Muscle of leg (tissue), 11 donors: ENCODE measurements around the gene NUDCD2. TPM values are rescaled to one million over a fixed set of nuclear protein-coding genes. Genes with fewer than 3 reads are reported as not detected.
"Not testable (repeated sequence)": the region's sequence is repeated elsewhere in the genome, so short reads cannot be mapped to it uniquely, and the experiment has no call there.

ENCODE experiments used
- DNase-seq: peaks from one replicate; pipeline ENCODE4 v3.0.0; 2013
- H3K27ac ChIP-seq: one replicate; pipeline ENCODE4 v1.5.1; 2013; ENCODE audit warnings: mild to moderate bottlenecking, low read length, control low read depth
- H3K27me3 ChIP-seq: one replicate; pipeline ENCODE4 v1.6.1; 2013; ENCODE audit warnings: low read length; ENCODE audit not compliant: control insufficient read depth, insufficient read depth
- H3K36me3 ChIP-seq: one replicate; pipeline ENCODE4 v1.6.1; 2013; ENCODE audit warnings: low read length; ENCODE audit not compliant: control insufficient read depth, insufficient read depth
- H3K4me1 ChIP-seq: one replicate; pipeline ENCODE4 v1.6.1; 2013; ENCODE audit warnings: low read length; ENCODE audit not compliant: control insufficient read depth, insufficient read depth
- H3K4me3 ChIP-seq: one replicate; pipeline ENCODE4 v1.5.1; 2013; ENCODE audit warnings: low read length, control low read depth
- H3K9me3 ChIP-seq: replicated peaks from 2 replicates; pipeline ENCODE4 v1.6.1; 2013; ENCODE audit warnings: low read depth, low read length; ENCODE audit not compliant: control insufficient read depth
- WGBS: methylation state at CpG from one replicate; pipeline ENCODE4 v1.1.5; 2013; ENCODE audit warnings: missing lambda C conversion rate; ENCODE audit not compliant: insufficient coverage; 5-methylcytosine and 5-hydroxymethylcytosine counted together
- polyA plus RNA-seq, 8 donors: library from polyadenylated mRNA; unstranded; fragments of 120-200 nt; gene quantifications; one replicate each; pipeline versions ENCODE4 v1.2.1 to v1.2.3, GENCODE V29; 2013; ENCODE audit warnings: inconsistent platforms in 1 of 8, low replicate concordance in 1 of 8; ENCODE audit not compliant: insufficient read length in 8 of 8, insufficient read depth in 1 of 8
- total RNA-seq: library from RNA; stranded (reverse); fragments of 120-200 nt; gene quantifications from one replicate; pipeline ENCODE4 v1.2.4, GENCODE V29; 2013

NUDCD2 gene
- total and polyA plus RNA-seq, 9 donors: 24.3 to 45.0 (median 42.1) TPM

DNA sequence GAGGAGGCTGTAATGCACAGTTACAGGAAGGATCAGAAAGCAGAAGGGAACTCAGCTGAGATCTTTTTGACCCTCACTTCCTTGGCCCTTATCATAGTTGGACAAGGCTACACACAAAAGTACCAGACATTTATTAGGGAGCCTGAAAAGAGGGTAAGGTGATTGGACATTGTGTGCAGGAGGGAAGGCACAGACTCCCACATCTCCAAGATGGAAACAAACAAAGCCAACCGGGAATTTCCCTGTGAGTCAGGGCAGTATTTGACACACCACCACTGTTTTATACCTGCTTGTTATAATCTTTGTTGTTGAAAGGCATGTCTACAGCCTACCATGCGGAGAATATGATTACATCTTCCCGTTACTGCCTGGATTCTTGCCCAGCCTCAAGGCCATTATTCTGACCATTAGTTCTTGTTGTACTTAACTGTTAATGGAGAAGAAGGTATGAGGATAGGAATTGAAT is 25.5 kb downstream of the NUDCD2 start:
- Histone ChIP-seq H3K9me3 (no peaks in the 10 kb centered on the region), H3K27ac (no peak overlapping the region), H3K4me3 (no peak overlapping the region), H3K4me1 (peaks cover 4% of the 10 kb centered on the region), H3K27me3 (no peaks in the 10 kb centered on the region), H3K36me3 (peaks cover 2% of the 10 kb centered on the region)
- WGBS: no CpG with 5 or more reads among the region's 3 CpGs
- DNase-seq: no peak

DNA sequence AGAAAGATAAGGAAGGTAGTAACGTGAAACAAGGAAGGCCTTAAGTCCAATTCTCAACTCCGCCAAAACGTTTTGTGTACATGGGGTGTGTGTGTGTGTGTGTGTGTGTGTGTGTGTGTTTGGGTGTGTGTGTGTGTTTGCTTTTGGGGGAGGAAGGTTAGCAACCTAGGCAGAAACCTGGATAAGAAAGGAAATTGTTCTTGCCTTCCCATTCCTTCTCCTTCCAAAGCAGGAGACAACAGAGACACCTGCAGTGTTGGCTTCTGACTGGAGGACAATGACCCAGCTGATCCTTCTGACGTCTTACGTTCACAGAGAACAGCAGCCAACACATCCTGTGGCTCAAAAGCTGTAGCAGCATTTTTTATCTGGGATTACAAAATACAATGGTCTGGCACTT is 26.6 kb downstream of the NUDCD2 start:
- H3K9me3 ChIP-seq: no peaks in the 10 kb centered on the region
- WGBS: 46% methylated on average over 3 of the region's 5 CpGs
- H3K36me3 ChIP-seq: no peaks in the 10 kb centered on the region
- no peaks in the 10 kb centered on the region for H3K27me3 ChIP-seq
- DNase-seq: no peak
- no peaks in the 10 kb centered on the region for H3K4me1 ChIP-seq
- H3K27ac ChIP-seq: no peak overlapping the region
- no peak overlapping the region for H3K4me3 ChIP-seq

DNA sequence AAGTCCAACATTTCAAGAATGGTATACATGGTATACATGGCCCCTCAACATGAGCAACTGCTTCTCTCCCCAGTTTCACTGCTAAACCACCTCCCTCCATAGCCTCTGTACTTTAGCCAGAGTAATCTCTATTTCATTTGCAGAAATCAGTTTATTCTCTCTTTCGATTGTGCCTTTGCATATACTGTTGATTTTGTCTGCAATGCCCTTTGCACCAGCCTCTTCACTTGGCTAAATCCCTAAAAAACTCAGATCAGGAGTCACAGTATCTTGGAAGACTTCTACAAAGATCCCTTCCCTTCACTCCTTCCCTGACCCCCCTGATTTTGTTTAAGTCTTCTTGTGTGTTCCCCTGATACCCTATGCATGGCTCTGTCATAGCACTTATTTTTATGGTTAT is 27.4 kb downstream of the NUDCD2 start:
- no peak overlapping the region for H3K4me3 ChIP-seq
- no peak for DNase-seq
- H3K27ac ChIP-seq: no peak overlapping the region

DNA sequence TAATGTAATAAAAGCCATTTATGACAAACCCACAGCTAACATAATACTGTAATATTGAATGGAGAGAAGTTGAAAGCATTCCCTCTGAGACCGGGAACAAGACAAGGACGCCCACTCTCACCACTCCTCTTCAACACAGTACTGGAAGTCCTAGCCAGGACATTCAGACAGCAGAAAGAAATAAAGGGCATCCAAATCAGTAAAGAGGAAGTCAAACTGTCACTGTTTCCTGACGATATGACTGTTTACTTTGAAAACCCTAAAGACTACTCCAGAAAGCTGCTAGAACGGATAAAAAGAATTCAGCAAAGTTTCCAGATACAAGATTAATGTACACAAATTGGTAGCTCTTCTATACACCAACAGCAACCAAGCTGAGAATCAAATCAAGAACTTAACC is 33.8 kb downstream of the NUDCD2 start:
- not testable (repeated sequence) for H3K27ac ChIP-seq, H3K36me3 ChIP-seq, H3K4me3 ChIP-seq, DNase-seq, H3K4me1 ChIP-seq, H3K27me3 ChIP-seq, H3K9me3 ChIP-seq
- WGBS: 61% methylated on average over 2 of the region's 4 CpGs

More for the DNA sequence above, 27.4 kb downstream of the NUDCD2 start:
- Histone ChIP-seq H3K4me1 (no peaks in the 10 kb centered on the region), H3K9me3 (no peaks in the 10 kb centered on the region), H3K27me3 (no peaks in the 10 kb centered on the region), H3K36me3 (no peaks in the 10 kb centered on the region)
- WGBS: 70% methylated on average over 1 of the region's 1 CpG

DNA sequence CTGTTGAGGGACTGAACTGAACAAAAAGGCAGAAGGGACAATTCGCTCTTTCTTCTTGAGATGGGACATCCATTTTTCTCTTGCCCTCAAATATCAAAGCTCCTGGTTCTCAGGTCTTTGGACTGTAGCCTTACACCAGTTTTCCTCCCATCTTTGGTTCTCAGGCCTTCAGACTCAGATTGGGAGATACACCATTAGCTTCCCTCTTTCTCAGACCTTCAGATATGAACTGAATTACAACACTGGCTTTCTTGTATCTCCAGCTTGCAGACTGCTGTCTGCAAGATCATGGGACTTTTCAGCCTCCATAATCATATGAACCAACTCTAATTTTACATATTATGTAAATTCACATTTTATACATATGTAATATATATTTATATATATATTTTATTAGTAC is 35.1 kb downstream of the NUDCD2 start:
- WGBS: 100% methylated on average over 1 of the region's 1 CpG

DNA sequence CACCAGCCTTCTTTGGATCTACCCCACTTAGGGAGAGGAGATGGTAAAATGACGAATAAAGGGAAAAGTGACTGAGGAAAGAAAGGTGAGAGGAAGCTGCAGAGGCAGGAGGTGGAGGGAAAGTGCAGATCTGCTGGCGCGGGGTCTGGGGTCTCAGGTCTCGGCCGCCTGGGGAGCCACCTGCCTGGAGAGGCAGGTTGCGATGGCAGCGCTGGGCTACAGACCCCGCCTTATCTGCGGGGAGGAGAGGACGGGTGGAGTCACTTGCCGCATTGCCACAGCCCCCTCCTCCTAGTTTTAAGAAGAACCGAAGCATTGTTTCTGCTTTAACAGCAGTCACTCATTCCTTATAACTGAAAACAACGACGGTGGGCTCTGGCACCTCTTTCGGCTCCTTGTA is 44.2 kb downstream of the NUDCD2 start:
- 67% methylated on average over 1 of the region's 15 CpGs for WGBS
- DNase-seq, H3K27me3 ChIP-seq, H3K4me3 ChIP-seq, H3K36me3 ChIP-seq, H3K27ac ChIP-seq, H3K9me3 ChIP-seq, H3K4me1 ChIP-seq: not testable (repeated sequence)

More for the DNA sequence above, 35.1 kb downstream of the NUDCD2 start:
- H3K27ac ChIP-seq: no peak overlapping the region
- no peaks in the 10 kb centered on the region for H3K27me3 ChIP-seq
- no peaks in the 10 kb centered on the region for H3K36me3 ChIP-seq
- H3K4me3 ChIP-seq: no peak overlapping the region
- H3K4me1 ChIP-seq: no peaks in the 10 kb centered on the region
- no peak for DNase-seq
- H3K9me3 ChIP-seq: no peaks in the 10 kb centered on the region

DNA sequence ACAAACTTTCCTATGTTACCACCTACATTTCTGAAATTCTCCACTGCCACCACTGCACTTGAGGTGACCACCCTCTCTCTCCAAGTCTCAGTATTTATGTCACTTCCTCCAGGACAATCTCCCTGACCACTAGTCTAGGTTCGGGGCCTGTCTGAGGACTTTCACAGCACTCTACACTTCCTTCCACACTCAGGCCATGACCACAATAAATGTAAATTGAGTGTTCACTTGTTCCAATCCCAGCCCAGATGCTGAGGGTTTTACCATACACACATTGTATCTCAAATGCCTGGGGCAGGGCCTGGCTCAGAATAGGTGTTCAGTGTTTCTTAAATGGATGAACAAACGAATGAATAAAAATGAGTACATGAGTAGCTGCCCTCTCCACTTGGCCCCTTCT is 49.4 kb downstream of the NUDCD2 start:
- WGBS: no CpG with 5 or more reads among the region's 2 CpGs
- Histone ChIP-seq H3K27ac (no peak overlapping the region), H3K27me3 (peaks cover 2% of the 10 kb centered on the region), H3K4me3 (no peak overlapping the region), H3K9me3 (no peaks in the 10 kb centered on the region), H3K4me1 (peaks cover 4% of the 10 kb centered on the region), H3K36me3 (no peaks in the 10 kb centered on the region)
- no peak for DNase-seq

DNA sequence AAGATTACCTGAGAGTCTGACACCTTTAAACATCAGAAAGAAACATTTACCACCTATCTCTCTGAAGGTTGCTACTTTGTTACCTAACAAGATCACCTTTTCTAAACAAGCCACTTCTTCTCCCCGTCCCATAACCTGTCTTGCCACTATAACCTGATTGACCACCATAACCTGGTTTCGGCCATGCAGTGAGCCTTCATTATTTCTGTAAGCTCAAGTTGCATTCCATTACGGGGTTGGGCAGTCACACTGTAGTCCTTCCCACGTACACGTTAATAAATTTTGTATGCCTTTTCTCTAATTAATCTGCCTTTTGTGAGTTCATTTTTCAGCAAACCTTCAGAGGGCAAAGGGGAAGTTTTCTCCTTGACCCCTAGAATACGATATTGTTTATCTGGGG is 50.5 kb downstream of the NUDCD2 start:
- H3K4me1 ChIP-seq: peaks cover 4% of the 10 kb centered on the region
- no peak overlapping the region for H3K27ac ChIP-seq
- WGBS: 63% methylated on average over 2 of the region's 6 CpGs
- no peak overlapping the region for H3K4me3 ChIP-seq
- no peak for DNase-seq
- H3K27me3 ChIP-seq: peaks cover 2% of the 10 kb centered on the region
- H3K9me3 ChIP-seq: no peaks in the 10 kb centered on the region
- H3K36me3 ChIP-seq: no peaks in the 10 kb centered on the region

DNA sequence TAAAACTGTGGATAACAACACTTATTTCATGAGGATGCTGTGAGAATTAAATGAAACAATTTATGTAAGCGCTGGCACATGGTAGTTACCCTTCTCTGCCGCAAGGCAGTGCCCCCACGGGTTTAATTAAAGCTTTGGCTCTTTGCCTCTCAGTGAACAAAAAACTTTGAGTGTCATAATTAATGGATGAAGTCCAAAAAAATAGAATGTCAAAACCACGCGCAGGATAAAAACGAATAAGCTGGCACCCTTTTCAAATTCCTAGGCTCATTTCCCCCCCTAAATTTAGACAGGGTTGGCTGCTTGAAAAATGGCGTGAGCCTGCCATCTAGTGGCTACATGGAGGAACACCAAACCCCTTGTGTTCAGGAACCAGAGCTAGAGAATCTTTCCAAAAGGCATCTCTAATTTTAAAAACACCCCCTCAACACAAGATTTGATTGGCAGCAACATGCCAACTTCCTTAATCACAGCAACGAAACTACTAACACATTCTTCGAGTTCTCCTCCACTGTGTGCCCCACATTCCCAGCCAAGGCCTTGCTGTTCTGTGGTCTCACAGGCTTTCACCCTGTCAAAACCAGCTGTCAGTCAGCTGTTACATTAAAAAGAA is 51.5 kb downstream of the NUDCD2 start:
- no peaks in the 10 kb centered on the region for H3K27me3 ChIP-seq
- WGBS: 0% methylated on average over 4 of the region's 9 CpGs
- no peaks in the 10 kb centered on the region for H3K9me3 ChIP-seq
- H3K4me1 ChIP-seq: peaks cover 4% of the 10 kb centered on the region
- no peaks in the 10 kb centered on the region for H3K36me3 ChIP-seq
- peak; percentile 81 for DNase-seq
- no peak overlapping the region for H3K27ac ChIP-seq
- H3K4me3 ChIP-seq: no peak overlapping the region

DNA sequence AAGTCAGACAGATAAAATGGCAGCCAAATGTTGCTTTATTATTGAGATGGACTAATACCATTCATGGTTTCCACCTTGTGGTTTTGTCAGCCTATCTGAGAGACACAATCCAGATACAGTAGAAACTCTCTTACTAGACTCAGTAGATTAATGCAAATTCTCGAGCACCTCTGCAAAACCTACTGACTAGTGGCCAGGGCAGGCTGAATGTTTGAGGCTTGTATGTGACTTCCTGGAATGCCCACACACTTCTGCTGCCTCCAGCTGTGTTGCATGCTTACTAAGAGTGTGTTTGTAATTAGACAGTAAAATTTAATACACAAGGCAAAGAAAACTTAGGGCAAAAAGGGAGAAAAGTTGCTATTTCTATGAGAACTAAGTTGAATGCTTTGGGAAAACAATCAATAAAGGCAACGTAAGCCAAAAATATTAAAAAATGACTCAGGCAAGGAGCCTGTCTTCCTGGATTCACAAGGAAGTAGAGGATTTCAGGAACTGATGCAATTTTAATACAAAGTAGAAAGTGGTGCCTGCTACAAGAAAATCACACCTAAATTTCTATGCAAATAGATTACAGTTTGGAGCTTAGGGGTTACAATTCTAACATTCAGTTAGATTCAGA is 52.8 kb downstream of the NUDCD2 start:
- H3K27me3 ChIP-seq: no peaks in the 10 kb centered on the region
- H3K4me1 ChIP-seq: peaks cover 4% of the 10 kb centered on the region
- WGBS: no CpG with 5 or more reads among the region's 2 CpGs
- H3K4me3 ChIP-seq: no peak overlapping the region
- DNase-seq: peak; percentile 7
- H3K36me3 ChIP-seq: no peaks in the 10 kb centered on the region
- no peak overlapping the region for H3K27ac ChIP-seq
- H3K9me3 ChIP-seq: no peaks in the 10 kb centered on the region
